Hepatocyte (in vitro differentiated cells): ENCODE measurements around the gene GLI1. TPM values are rescaled to one million over a fixed set of nuclear protein-coding genes. Genes with fewer than 3 reads are reported as not detected.
"Not testable (repeated sequence)": the region's sequence is repeated elsewhere in the genome, so short reads cannot be mapped to it uniquely, and the experiment has no call there.

ENCODE experiments used
- DNase-seq: peaks from one replicate; pipeline ENCODE4 v3.0.0-alpha.2; 2016; ENCODE audit warnings: low spot score
- H2AFZ ChIP-seq: fragments of 200-600 bp; sonication (generic); 2 replicates; pipeline ENCODE4 v1.6.0; 2016; ENCODE audit warnings: antibody characterized with exemption, mild to moderate bottlenecking
- H3K27ac ChIP-seq: fragments of 200-600 bp; sonication (generic); 2 replicates; pipeline ENCODE4 v1.5.1; 2016; ENCODE audit warnings: mild to moderate bottlenecking
- H3K27me3 ChIP-seq: fragments of 200-600 bp; sonication (generic); 2 replicates; pipeline ENCODE4 v1.6.1; 2016
- H3K36me3 ChIP-seq: fragments of 200-600 bp; sonication (generic); replicated peaks from 2 replicates; pipeline ENCODE4 v1.5.1; 2016; ENCODE audit warnings: low read depth; ENCODE audit not compliant: insufficient read depth
- H3K4me1 ChIP-seq: fragments of 200-600 bp; sonication (generic); 2 replicates; pipeline ENCODE4 v1.5.1; 2016; ENCODE audit warnings: mild to moderate bottlenecking, moderate library complexity; ENCODE audit not compliant: insufficient read depth
- H3K4me2 ChIP-seq: fragments of 200-600 bp; sonication (generic); 2 replicates; pipeline ENCODE4 v1.6.0; 2016
- H3K4me3 ChIP-seq: fragments of 200-600 bp; sonication (generic); 2 replicates; pipeline ENCODE4 v1.5.1; 2016; ENCODE audit warnings: mild to moderate bottlenecking
- H3K79me2 ChIP-seq: fragments of 200-600 bp; sonication (generic); 2 replicates; pipeline ENCODE4 v1.6.0; 2017; ENCODE audit warnings: mild to moderate bottlenecking
- H3K9me2 ChIP-seq: fragments of 200-600 bp; sonication (generic); replicated peaks from 2 replicates; pipeline ENCODE4 v1.6.0; 2017; ENCODE audit warnings: mild to moderate bottlenecking; ENCODE audit not compliant: insufficient read depth
- H3K9me3 ChIP-seq: fragments of 200-600 bp; sonication (generic); 2 replicates; pipeline ENCODE4 v1.5.1; 2016; ENCODE audit warnings: low read depth, mild to moderate bottlenecking
- H4K20me1 ChIP-seq: fragments of 200-600 bp; sonication (generic); 2 replicates; pipeline ENCODE4 v1.6.0; 2016; ENCODE audit warnings: mild to moderate bottlenecking; ENCODE audit not compliant: insufficient read depth, poor library complexity, severe bottlenecking
- CTCF ChIP-seq: fragments of 200-600 bp; sonication (generic); IDR thresholded peaks from 2 replicates; pipeline ENCODE4 v1.5.1; 2016; ENCODE audit warnings: antibody characterized with exemption, mild to moderate bottlenecking; ENCODE audit not compliant: poor library complexity
- EZH2 ChIP-seq: fragments of 200-600 bp; sonication (generic); IDR thresholded peaks from 2 replicates; pipeline ENCODE4 v1.6.1; 2016; ENCODE audit warnings: antibody characterized with exemption, mild to moderate bottlenecking, borderline replicate concordance
- EZH2phosphoT487 ChIP-seq: fragments of 200-600 bp; sonication (generic); IDR thresholded peaks from one replicate; pipeline ENCODE4 v1.6.1; 2018; ENCODE audit warnings: antibody characterized with exemption, mild to moderate bottlenecking, low read depth, moderate library complexity; ENCODE audit not compliant: unreplicated experiment, severe bottlenecking
- WGBS: methylation state at CpG from one replicate; pipeline ENCODE4 v1.1.6; 2016; ENCODE audit warnings: low lambda C conversion rate; ENCODE audit errors: missing lambda C conversion rate; 5-methylcytosine and 5-hydroxymethylcytosine counted together
- polyA plus RNA-seq: library from polyadenylated mRNA; unstranded; fragments of >200 nt; fragmentation: Nextera tagmentation; extraction: Ambion mirVana; gene quantifications from 2 replicates; pipeline ENCODE4 v1.2.1, GENCODE V29; 2016
- total RNA-seq: library from RNA; depleted of rRNA; stranded (reverse); fragments of >200 nt; gene quantifications from 2 replicates; pipeline ENCODE4 v1.2.3, GENCODE V29; 2014

GLI1 gene
- total and polyA plus RNA-seq, 2 experiments from 2014 or later = 6.0 to 7.6 TPM

- no peak overlapping the region for H3K27ac ChIP-seq
- no peaks in the 10 kb centered on the region for H3K9me3 ChIP-seq
- TF ChIP-seq EZH2 = no peak
- no peak for TF ChIP-seq CTCF
- TF ChIP-seq EZH2phosphoT487 = no peak
- no peaks in the 10 kb centered on the region for H3K9me2 ChIP-seq
- H4K20me1 ChIP-seq = peaks cover 2% of the 10 kb centered on the region
- H3K4me3 ChIP-seq = no peak overlapping the region
- no peaks in the 10 kb centered on the region for H3K27me3 ChIP-seq
- H3K4me1 ChIP-seq = peaks cover 11% of the 10 kb centered on the region
- H3K36me3 ChIP-seq = no peaks in the 10 kb centered on the region
- H3K79me2 ChIP-seq = peaks cover 27% of the 10 kb centered on the region
- no peak overlapping the region for H3K4me2 ChIP-seq
- WGBS = 96% methylated on average over 4 of the region's 4 CpGs
- no peak for DNase-seq
- H2AFZ ChIP-seq = no peak overlapping the region
Observed at GRCh38 chr12:57490126-57490525, 30.5 kb downstream of the GLI1 start.

DNA sequence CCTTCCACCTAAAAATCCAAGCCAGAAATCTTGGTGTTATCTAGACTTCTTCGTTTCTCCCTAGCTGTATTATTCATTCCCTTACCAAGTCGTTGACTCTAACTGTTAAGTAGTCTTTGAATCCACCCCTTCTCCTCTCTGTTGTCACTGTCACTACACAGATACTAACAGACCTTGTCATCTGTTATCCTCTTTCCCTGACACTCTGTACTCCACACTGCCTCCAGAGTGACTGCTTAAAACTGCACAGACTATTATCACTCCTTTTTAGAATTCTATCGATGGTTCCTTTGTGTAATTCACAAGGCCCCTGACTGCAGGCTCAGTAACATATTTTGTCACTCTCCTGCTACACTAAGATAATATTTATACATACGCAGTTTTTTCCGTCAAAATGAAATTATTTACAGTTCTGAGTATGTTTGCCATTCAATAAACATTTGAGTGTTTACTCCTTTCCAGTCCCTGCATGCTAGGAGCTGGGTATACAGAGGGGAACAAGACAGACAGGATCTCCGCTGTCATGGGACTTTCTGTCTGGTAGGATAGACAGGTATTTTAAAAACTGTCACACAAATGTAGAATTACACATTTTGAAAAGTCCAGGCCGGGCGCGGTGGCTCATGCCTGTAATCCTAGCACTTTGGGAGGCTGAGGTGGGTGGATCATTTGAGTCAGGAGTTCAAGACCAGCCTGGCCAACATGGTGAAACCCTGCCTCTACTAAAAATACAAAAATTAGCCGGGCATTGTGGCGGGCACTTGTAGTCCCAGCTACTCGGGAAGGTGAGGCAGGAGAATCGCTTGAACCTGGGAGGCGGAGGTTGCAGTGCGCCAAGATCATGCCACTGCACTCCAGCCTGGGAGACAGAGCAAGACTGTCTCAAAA, 32.1 kb downstream of the GLI1 start:
- H3K4me3 ChIP-seq = no peak overlapping the region
- peaks cover 27% of the 10 kb centered on the region for H3K79me2 ChIP-seq
- H2AFZ ChIP-seq = no peak overlapping the region
- H3K4me2 ChIP-seq = no peak overlapping the region
- DNase-seq = no peak
- no peaks in the 10 kb centered on the region for H3K36me3 ChIP-seq
- WGBS = 95% methylated on average over 15 of the region's 15 CpGs
- H3K4me1 ChIP-seq = peaks cover 11% of the 10 kb centered on the region
- peaks cover 2% of the 10 kb centered on the region for H4K20me1 ChIP-seq
- no peaks in the 10 kb centered on the region for H3K27me3 ChIP-seq
- no peaks in the 10 kb centered on the region for H3K9me3 ChIP-seq
- no peak overlapping the region for H3K27ac ChIP-seq
- H3K9me2 ChIP-seq = no peaks in the 10 kb centered on the region
- TF ChIP-seq EZH2 (no peak), CTCF (peak; percentile 8)

- H3K36me3 ChIP-seq = not testable (repeated sequence)
Observed at GRCh38 chr12:57495051-57495701, 35.6 kb downstream of the GLI1 start.

DNA sequence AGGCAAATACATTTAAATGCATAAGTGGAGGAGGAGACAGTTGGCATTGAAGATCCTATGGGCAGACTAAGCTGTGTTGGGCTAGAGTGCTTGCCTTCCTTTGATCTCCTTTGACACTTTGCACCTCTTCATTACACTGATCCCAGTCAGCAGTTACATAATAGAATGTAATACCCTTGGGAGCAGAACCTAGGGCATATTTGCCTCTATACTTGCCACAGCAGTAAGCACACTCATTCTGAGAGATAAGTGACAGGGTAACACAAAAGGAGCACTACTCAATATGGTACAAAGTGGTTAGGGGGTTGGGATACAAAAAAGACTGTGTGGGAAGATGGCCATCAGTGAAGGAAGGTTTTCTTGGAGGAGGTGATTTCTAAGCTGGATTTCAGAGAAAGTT, 37.2 kb downstream of the GLI1 start:
- H3K79me2 ChIP-seq = no peaks in the 10 kb centered on the region
- H3K9me2 ChIP-seq = no peaks in the 10 kb centered on the region
- no peak overlapping the region for H3K4me3 ChIP-seq
- H2AFZ ChIP-seq = no peak overlapping the region
- H4K20me1 ChIP-seq = no peaks in the 10 kb centered on the region
- no peak overlapping the region for H3K4me2 ChIP-seq
- no peaks in the 10 kb centered on the region for H3K36me3 ChIP-seq
- no peaks in the 10 kb centered on the region for H3K9me3 ChIP-seq
- H3K27ac ChIP-seq = no peak overlapping the region
- H3K27me3 ChIP-seq = no peaks in the 10 kb centered on the region
- no peaks in the 10 kb centered on the region for H3K4me1 ChIP-seq
- DNase-seq = no peak
- TF ChIP-seq EZH2phosphoT487 = no peak
- no peak for TF ChIP-seq EZH2
- TF ChIP-seq CTCF = no peak

More at GRCh38 chr12:57495051-57495701, 35.6 kb downstream of the GLI1 start:
- H4K20me1 ChIP-seq, H2AFZ ChIP-seq, H3K4me2 ChIP-seq, H3K27me3 ChIP-seq, H3K79me2 ChIP-seq, H3K4me3 ChIP-seq, DNase-seq, H3K4me1 ChIP-seq, H3K27ac ChIP-seq, H3K9me3 ChIP-seq, H3K9me2 ChIP-seq: not testable (repeated sequence)
- WGBS = 96% methylated on average over 10 of the region's 48 CpGs
